ENCODE data around the gene CDH13.

The CDH13 gene

DNA sequence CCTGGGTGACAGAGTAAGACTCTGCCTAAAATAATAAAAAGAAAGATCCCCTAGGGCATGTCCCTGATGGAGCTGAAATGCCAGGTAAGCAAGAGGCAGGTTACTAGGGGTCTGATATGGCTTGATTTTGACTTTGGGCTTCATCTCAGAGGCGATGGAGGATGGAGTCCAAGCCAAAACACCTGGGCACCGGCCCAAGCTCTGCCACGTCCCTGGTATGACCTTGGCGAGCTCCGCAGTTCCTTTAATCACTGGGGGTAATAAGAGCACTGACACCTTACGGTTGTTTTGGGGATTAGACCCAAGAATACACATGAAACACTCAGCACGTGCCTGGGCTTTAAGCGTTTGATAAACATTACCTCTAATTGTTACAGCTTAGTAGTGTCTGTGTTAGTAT lies 830.2 kb downstream of the CDH13 start:
- no CpG with 5 or more reads among the region's 8 CpGs for WGBS (ENCODE audit: extremely low coverage, insufficient coverage, low lambda C conversion rate)

DNA sequence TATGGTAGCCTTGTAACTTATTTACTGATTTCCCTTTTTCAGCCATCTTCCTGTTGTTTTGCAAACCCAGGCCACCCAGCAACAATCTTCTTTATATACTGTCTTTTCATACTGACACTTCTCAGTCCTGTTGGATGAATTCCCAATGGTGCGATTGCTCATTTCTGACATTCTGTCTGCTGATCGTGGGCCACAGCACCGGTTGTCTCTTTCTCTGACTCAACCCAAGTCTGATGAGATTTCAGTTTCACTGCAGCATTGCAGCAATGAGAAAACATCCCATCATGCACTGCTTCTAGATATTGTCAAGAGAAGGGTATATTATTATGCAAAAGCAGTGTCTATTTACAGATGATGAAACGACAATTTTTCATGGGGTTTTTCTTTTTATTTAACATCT lies 831.8 kb downstream of the CDH13 start:
- no peak overlapping the region for H3K23ac ChIP-seq (ENCODE audit: low read length)
- H3K4me1 ChIP-seq (ENCODE audit: control insufficient read depth, low read depth, low read length) = no peaks in the 10 kb centered on the region
- H3K4me2 ChIP-seq (ENCODE audit: low read length) = no peak overlapping the region
- H3K4ac ChIP-seq (ENCODE audit: low read depth, low read length) = no peak overlapping the region
- no peak overlapping the region for H4K5ac ChIP-seq (ENCODE audit: low read length)
- no peaks in the 10 kb centered on the region for H3K79me2 ChIP-seq (ENCODE audit: control insufficient read depth, insufficient read depth, low read length)
- H3K36me3 ChIP-seq (ENCODE audit: control insufficient read depth, insufficient read depth, low read length) = no peaks in the 10 kb centered on the region
- no peak overlapping the region for H3K56ac ChIP-seq (ENCODE audit: low read length)
- H2AK5ac ChIP-seq (ENCODE audit: low read length) = no peak overlapping the region
- no peak overlapping the region for H3K9ac ChIP-seq (ENCODE audit: low read length)
- no peak overlapping the region for H2BK120ac ChIP-seq (ENCODE audit: low read depth, low read length)
- no peak for DNase-seq
- no peak overlapping the region for H4K8ac ChIP-seq (ENCODE audit: low read depth, low read length)
- no peak overlapping the region for H3K4me3 ChIP-seq (ENCODE audit: low read length)
- no peaks in the 10 kb centered on the region for H3K79me1 ChIP-seq (ENCODE audit: low read length)
- no CpG with 5 or more reads among the region's 4 CpGs for WGBS (ENCODE audit: extremely low coverage, insufficient coverage, low lambda C conversion rate)
- no peaks in the 10 kb centered on the region for H3K27me3 ChIP-seq (ENCODE audit: insufficient read depth, low read length, poor library complexity)
- H2BK5ac ChIP-seq (ENCODE audit: low read length) = no peak overlapping the region
- no peak overlapping the region for H3K27ac ChIP-seq (ENCODE audit: low read depth, low read length)
- H3K18ac ChIP-seq (ENCODE audit: low read length) = no peak overlapping the region
- no peak overlapping the region for H2BK15ac ChIP-seq (replicated peaks; ENCODE audit: low read depth)

More for the DNA sequence above, 830.2 kb downstream of the CDH13 start:
- H3K4me3 ChIP-seq (ENCODE audit: low read length) = no peak overlapping the region
- no peaks in the 10 kb centered on the region for H3K27me3 ChIP-seq (ENCODE audit: insufficient read depth, low read length, poor library complexity)
- no peaks in the 10 kb centered on the region for H3K79me2 ChIP-seq (ENCODE audit: control insufficient read depth, insufficient read depth, low read length)
- no peak overlapping the region for H3K4ac ChIP-seq (ENCODE audit: low read depth, low read length)
- no peak overlapping the region for H2BK120ac ChIP-seq (ENCODE audit: low read depth, low read length)
- H2AK5ac ChIP-seq (ENCODE audit: low read length) = no peak overlapping the region
- H3K79me1 ChIP-seq (ENCODE audit: low read length) = no peaks in the 10 kb centered on the region
- no peaks in the 10 kb centered on the region for H3K4me1 ChIP-seq (ENCODE audit: control insufficient read depth, low read depth, low read length)
- no peaks in the 10 kb centered on the region for H3K36me3 ChIP-seq (ENCODE audit: control insufficient read depth, insufficient read depth, low read length)
- H3K56ac ChIP-seq (ENCODE audit: low read length) = no peak overlapping the region
- no peak overlapping the region for H3K18ac ChIP-seq (ENCODE audit: low read length)
- no peak overlapping the region for H4K5ac ChIP-seq (ENCODE audit: low read length)
- H3K23ac ChIP-seq (ENCODE audit: low read length) = no peak overlapping the region
- no peak overlapping the region for H3K27ac ChIP-seq (ENCODE audit: low read depth, low read length)
- DNase-seq = no peak
- H2BK5ac ChIP-seq (ENCODE audit: low read length) = no peak overlapping the region
- H2BK15ac ChIP-seq (replicated peaks; ENCODE audit: low read depth) = no peak overlapping the region
- no peak overlapping the region for H3K4me2 ChIP-seq (ENCODE audit: low read length)
- H3K9ac ChIP-seq (ENCODE audit: low read length) = no peak overlapping the region
- H4K8ac ChIP-seq (ENCODE audit: low read depth, low read length) = no peak overlapping the region

DNA sequence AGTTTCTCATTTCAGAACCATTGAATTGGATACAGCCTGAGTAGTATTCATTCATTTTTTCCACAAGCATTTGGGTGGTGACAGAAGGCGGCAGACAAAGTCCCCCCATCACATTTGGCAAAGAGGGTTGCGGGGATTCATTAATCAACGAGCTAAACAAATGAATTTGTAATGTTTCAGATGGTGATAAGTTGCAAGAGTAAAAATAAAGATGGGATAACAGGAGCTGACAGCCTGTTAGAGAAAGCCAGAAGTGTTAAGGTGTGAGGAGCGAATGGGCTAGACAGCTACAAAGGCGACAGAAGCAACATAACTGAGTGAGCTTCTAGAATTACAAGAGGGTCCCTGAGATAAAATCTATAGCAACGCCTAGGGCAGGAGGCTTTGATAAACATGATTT lies 838.2 kb downstream of the CDH13 start:
- Histone ChIP-seq H3K79me2 (ENCODE audit: control insufficient read depth, insufficient read depth, low read length) (no peaks in the 10 kb centered on the region), H3K56ac (ENCODE audit: low read length) (no peak overlapping the region), H4K5ac (ENCODE audit: low read length) (no peak overlapping the region), H3K4me2 (ENCODE audit: low read length) (no peak overlapping the region), H3K4ac (ENCODE audit: low read depth, low read length) (no peak overlapping the region), H2AK5ac (ENCODE audit: low read length) (no peak overlapping the region), H3K36me3 (ENCODE audit: control insufficient read depth, insufficient read depth, low read length) (no peaks in the 10 kb centered on the region), H2BK5ac (ENCODE audit: low read length) (no peak overlapping the region), H2BK120ac (ENCODE audit: low read depth, low read length) (no peak overlapping the region), H3K27ac (ENCODE audit: low read depth, low read length) (no peak overlapping the region), H3K79me1 (ENCODE audit: low read length) (no peaks in the 10 kb centered on the region), H3K9ac (ENCODE audit: low read length) (no peak overlapping the region), H3K4me3 (ENCODE audit: low read length) (no peak overlapping the region), H3K18ac (ENCODE audit: low read length) (no peak overlapping the region), H4K8ac (ENCODE audit: low read depth, low read length) (no peak overlapping the region), H2BK15ac (replicated peaks; ENCODE audit: low read depth) (no peak overlapping the region), H3K4me1 (ENCODE audit: control insufficient read depth, low read depth, low read length) (peaks cover 3% of the 10 kb centered on the region), H3K23ac (ENCODE audit: low read length) (no peak overlapping the region), H3K27me3 (ENCODE audit: insufficient read depth, low read length, poor library complexity) (no peaks in the 10 kb centered on the region)
- WGBS (ENCODE audit: extremely low coverage, insufficient coverage, low lambda C conversion rate) = no CpG with 5 or more reads among the region's 6 CpGs
- peak; percentile 19 for DNase-seq

DNA sequence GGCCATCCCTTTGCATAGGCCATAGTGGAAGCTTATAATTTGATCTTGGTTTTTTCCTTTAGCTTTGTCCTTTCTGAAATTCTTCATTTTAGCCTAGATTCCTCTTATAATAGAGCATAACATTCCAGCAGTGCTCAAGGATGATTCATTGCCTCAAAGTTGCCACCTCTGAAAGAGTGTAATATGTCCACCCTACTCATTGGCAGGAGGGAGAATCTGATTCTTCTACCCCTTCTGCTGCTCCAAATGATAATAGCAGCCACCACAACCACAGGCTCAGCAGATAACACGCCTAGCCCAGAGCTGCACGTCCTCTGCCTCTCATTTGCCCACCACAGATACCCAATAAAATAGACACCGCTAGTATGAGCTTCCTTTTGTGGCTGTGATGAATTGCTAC lies 843.6 kb downstream of the CDH13 start:
- H3K4me1 ChIP-seq (ENCODE audit: control insufficient read depth, low read depth, low read length) = no peaks in the 10 kb centered on the region
- H3K27me3 ChIP-seq (ENCODE audit: insufficient read depth, low read length, poor library complexity) = no peaks in the 10 kb centered on the region
- H3K36me3 ChIP-seq (ENCODE audit: control insufficient read depth, insufficient read depth, low read length) = no peaks in the 10 kb centered on the region
- H3K23ac ChIP-seq (ENCODE audit: low read length) = no peak overlapping the region
- no peak overlapping the region for H2BK15ac ChIP-seq (replicated peaks; ENCODE audit: low read depth)
- no peak overlapping the region for H3K4ac ChIP-seq (ENCODE audit: low read depth, low read length)
- H3K56ac ChIP-seq (ENCODE audit: low read length) = no peak overlapping the region
- no peak overlapping the region for H4K8ac ChIP-seq (ENCODE audit: low read depth, low read length)
- no peak overlapping the region for H2BK120ac ChIP-seq (ENCODE audit: low read depth, low read length)
- no peaks in the 10 kb centered on the region for H3K79me2 ChIP-seq (ENCODE audit: control insufficient read depth, insufficient read depth, low read length)
- H3K27ac ChIP-seq (ENCODE audit: low read depth, low read length) = no peak overlapping the region
- no peak overlapping the region for H3K18ac ChIP-seq (ENCODE audit: low read length)
- no peaks in the 10 kb centered on the region for H3K79me1 ChIP-seq (ENCODE audit: low read length)
- H2AK5ac ChIP-seq (ENCODE audit: low read length) = no peak overlapping the region
- no peak overlapping the region for H3K4me2 ChIP-seq (ENCODE audit: low read length)
- H3K9ac ChIP-seq (ENCODE audit: low read length) = no peak overlapping the region
- H4K5ac ChIP-seq (ENCODE audit: low read length) = no peak overlapping the region
- H3K4me3 ChIP-seq (ENCODE audit: low read length) = no peak overlapping the region
- WGBS (ENCODE audit: extremely low coverage, insufficient coverage, low lambda C conversion rate) = no CpG with 5 or more reads among the region's 3 CpGs
- DNase-seq = no peak
- no peak overlapping the region for H2BK5ac ChIP-seq (ENCODE audit: low read length)

DNA sequence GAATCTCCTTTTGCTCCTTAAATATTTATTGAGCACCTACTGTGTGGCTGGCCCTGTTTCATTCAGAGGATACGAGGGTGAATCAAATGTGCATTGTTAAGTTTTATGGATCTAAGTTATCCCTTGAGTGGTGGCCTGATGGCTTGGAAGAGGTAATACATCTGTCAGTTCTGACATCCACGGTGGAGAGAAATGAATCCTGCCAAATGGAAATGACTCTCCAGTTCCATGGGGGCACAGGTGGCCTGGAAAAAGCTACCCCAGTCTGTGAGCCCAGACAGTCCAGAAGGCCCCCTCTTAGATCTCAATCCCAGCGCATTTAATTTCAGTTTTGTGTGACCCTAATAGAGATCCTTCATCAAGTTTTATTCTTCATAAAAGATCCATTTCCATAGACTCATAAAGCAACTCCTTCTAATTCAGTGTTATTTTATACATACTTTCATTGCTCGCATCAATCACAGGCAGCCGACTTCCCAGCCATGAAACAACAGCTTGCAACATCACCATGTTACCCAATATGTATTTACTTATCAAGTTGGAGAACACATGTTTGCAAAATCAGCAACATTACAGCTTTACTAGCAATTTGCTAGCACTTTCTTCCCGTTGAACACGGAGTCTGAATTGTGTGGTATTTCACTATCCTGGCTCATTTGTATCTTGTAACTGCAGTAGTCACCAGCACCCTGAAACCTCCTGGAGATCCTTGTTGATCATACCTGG lies 846.2 kb downstream of the CDH13 start:
- Histone ChIP-seq H4K5ac (ENCODE audit: low read length) (no peak overlapping the region), H2BK120ac (ENCODE audit: low read depth, low read length) (no peak overlapping the region), H3K27ac (ENCODE audit: low read depth, low read length) (no peak overlapping the region), H3K4ac (ENCODE audit: low read depth, low read length) (no peak overlapping the region), H3K4me1 (ENCODE audit: control insufficient read depth, low read depth, low read length) (no peaks in the 10 kb centered on the region), H3K27me3 (ENCODE audit: insufficient read depth, low read length, poor library complexity) (no peaks in the 10 kb centered on the region), H3K4me3 (ENCODE audit: low read length) (no peak overlapping the region), H3K23ac (ENCODE audit: low read length) (no peak overlapping the region), H4K8ac (ENCODE audit: low read depth, low read length) (no peak overlapping the region), H3K9ac (ENCODE audit: low read length) (no peak overlapping the region), H3K36me3 (ENCODE audit: control insufficient read depth, insufficient read depth, low read length) (no peaks in the 10 kb centered on the region), H3K79me2 (ENCODE audit: control insufficient read depth, insufficient read depth, low read length) (no peaks in the 10 kb centered on the region), H2BK15ac (replicated peaks; ENCODE audit: low read depth) (no peak overlapping the region), H2BK5ac (ENCODE audit: low read length) (no peak overlapping the region), H3K4me2 (ENCODE audit: low read length) (no peak overlapping the region), H3K79me1 (ENCODE audit: low read length) (no peaks in the 10 kb centered on the region), H3K18ac (ENCODE audit: low read length) (no peak overlapping the region), H2AK5ac (ENCODE audit: low read length) (no peak overlapping the region), H3K56ac (ENCODE audit: low read length) (no peak overlapping the region)
- no peak for DNase-seq
- WGBS (ENCODE audit: extremely low coverage, insufficient coverage, low lambda C conversion rate) = no CpG with 5 or more reads among the region's 7 CpGs

Data from mesendoderm (in vitro differentiated cells).